Fibroblast of skin of back (primary cell): ENCODE measurements around the gene REXO2.

Experiments
- DNase-seq: peaks from one replicate; pipeline ENCODE4 v3.0.0-alpha.2; 2013

The REXO2 gene

DNA sequence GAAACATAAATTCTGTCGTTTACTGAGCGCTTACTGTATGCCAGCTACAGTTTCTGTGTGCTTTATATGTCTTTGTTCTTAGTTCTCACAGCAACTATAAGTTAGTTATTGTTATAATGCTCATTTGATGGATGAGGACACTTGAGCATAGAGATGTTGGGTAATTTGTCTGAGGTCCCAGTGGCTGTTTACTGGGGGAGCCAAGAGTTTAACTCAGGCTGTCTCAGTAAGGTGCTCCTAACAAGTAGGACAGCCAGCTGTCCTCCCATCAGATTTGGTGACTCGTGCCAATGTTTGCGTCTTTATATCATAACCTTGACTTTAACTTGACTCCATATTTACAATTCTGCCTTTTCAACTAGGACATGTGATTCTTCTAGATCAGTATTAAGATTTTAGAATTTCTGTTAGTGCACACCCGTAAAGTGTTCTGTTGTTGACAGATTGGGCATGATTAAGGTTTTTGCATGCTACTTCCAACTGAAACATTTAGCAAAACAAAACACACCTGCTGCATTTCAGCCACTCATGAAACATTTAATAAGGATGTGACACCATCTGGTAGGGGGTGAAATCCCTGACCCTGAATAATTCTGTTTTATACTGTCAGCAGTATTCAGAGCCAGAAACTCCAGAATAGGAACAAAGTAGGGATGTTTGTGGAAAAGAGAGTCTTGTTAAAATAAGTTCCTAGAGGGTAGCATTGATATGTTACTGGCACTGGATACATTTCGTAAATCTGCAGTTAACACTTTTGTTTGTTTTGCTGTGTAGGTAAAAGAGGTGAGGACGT lies 1.9 kb downstream of the REXO2 start:
- DNase-seq, result no peak

DNA sequence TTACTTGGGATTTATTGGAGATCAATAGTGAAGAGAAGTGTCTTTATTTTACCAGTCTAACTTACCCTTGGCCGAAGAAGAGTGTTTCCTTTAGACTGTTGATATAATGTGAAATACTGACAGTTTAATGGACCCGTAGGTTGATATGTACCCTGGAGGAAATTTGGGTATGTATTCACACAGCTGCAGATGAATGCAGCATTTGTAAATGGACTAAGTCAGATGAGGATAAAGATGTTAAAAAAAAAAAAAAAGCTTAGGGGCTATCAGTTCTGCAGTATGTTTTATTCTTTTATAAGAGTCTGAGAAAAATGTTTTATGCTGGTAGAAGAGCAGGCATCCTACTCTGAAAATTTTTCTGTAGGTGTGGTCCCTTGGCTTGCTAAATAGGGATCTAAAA lies 2.7 kb downstream of the REXO2 start:
- no peak for DNase-seq

DNA sequence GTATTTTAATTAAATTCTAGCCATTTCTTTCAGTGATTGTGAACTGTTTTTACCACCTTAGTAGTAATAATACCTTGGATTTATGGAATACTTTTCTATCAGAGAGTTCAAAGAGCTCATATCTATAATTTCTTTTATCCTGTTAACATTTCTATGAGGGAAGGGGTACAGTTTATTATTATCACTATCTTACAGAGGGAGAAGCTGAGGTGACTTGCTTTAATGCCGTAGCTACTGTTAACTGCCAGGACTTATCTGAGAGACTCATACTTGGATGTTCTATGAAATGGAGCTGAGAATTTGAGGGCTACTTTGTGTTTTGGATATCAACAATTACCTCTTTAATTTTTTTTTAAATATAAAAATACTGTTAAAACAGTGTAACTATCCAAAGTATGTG lies 3.3 kb downstream of the REXO2 start:
- no peak for DNase-seq

DNA sequence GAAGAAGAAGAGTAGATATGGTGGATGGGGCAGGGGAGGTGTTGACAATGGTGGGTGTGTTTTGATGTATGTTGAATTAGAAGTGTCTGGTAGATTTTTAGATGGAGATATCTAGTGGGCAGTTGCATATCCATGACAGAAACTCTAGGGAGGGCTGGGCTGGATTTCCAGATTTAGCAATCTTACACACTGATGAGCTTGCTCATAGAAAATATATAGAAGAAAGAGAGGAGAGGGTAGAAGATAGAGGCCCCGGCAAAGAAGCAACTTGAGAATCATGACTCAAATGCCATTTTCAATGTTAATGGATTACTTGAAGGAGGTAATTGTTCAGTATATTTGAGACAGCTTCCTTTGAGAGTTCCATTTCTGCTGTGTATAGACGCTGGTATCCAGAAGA lies 8.2 kb downstream of the REXO2 start:
- DNase-seq, result peak; percentile 7

DNA sequence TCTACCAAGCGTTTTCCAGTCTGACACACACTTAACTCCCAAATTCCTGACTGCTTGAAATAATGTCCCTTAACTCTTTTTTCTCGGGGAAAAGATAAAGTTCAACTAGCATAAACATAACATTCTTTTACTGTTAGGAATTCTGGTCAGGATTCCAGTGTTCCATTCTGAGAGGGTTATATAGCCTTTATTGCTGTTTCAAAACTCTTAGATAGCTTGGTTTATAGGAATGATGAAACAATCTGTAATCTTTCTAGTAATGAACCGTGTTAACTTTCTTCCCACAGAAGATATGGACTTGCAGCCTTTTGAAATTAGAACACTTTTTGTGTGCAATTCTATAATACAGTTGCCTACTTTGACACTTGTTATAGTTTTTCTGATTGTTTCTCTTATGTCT lies 8.6 kb downstream of the REXO2 start:
- peak; percentile 82 for DNase-seq

DNA sequence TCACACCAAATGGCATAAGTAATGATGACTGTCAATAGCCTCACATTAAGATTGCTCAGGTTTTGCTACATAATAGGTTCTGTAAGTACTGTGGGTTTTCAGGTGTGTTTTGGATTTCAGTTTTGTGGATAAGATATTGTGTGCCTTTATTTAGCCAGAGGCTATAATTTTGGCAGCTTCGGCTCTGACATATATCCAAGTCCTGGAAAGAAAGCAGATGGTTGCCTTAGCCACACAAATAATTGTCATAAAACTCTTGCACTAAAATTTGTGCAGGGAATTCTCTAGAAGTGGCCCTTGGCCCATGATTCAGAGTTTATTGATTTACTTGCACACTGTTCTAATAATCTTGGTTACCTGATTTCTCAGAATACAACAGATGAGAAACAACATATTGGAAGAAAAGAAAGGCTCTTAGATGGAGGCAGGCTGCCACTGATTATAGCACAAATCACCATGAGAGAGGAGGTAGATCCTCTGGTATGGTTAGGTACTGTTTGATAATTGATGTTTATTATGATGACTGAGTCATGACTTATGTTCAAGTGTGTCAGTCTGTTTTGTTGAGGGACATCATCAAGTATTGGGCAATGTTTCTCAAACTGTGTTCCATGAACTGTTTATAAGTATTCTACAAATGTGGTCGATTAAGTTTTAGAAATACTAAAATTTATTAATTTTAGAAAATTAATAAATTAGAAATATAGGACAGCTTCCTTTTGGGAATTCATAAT lies 9.6 kb downstream of the REXO2 start:
- no peak for DNase-seq

DNA sequence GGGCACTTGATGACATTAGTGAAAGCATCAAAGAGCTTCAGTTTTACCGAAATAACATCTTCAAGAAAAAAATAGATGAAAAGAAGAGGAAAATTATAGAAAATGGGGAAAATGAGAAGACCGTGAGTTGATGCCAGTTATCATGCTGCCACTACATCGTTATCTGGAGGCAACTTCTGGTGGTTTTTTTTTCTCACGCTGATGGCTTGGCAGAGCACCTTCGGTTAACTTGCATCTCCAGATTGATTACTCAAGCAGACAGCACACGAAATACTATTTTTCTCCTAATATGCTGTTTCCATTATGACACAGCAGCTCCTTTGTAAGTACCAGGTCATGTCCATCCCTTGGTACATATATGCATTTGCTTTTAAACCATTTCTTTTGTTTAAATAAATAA lies 10.6 kb downstream of the REXO2 start:
- DNase-seq, result no peak

DNA sequence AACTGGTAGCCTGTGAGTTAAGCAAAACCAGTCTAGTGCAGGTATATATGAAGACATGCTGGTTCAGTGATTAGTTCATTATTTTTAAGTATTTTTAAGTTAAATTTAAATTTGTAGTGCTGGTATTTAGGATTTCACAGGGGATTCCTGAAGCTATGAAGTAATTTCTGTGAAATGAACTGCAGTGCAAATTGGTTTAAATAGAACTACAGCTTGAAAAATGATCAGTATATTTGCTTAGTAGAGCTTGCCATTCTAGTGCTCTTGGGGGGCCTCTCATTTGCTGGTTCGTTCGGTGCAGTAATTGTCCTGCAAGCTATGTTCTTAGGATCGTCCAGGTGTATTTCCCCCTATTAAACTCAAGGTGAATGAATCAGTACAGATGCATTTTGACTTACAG lies 13.1 kb downstream of the REXO2 start:
- no peak for DNase-seq

DNA sequence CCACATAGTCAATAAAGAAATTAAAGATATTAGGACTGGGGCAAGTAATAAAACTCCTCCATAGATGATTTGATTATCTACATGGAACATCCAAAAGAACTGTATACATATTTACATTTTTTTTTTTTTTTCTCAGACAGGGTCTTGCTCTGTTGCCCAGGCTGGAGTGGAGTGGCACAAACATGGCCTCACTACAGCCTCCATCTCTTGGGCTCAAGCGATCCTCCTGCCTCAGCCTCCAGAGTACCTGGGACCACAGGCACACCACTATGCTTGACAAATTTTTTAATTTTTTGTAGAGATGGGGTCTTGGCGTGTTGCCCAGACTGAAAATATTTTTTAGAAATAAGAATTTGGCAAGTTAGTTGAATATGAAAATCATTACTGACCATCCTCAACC lies 24.7 kb downstream of the REXO2 start:
- DNase-seq, result no peak

DNA sequence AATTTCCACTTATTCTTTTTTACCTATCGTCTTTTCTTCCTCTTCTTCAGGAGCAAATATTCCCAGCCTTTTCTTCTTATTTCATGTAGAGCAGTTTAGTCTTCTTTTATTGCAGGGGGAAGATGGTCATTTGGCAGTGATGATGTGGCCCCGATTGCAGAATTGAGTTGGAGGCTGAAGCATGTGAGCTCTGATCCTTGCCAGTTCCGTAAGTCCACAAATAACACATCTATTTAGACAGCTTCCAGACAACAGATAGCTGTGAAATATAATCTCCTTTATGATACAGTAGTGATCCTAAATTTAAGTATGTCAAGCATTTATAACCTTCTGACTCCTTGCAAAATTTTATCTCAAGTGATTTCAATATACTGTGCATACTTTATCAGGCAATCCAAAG lies 27.5 kb downstream of the REXO2 start:
- DNase-seq, result no peak

DNA sequence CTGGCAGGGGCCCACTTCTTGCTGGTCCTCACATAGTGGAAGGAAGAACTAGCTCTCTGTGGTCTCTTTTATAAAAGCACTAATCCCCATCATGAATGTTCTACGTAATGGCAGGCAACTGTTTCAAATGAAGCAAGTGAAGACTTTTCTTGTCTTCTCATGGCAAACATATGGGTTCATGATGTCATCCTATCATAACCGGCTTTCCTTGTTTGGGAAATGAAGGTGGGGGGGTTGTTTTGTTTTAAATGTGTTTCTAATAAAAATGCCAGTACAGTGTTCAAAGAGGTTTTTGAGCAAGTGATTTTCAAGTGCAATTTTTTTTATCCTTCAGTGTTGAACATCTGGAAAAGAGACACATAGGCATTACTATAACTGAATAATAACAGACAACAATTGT lies 33.4 kb downstream of the REXO2 start:
- DNase-seq, result no peak

DNA sequence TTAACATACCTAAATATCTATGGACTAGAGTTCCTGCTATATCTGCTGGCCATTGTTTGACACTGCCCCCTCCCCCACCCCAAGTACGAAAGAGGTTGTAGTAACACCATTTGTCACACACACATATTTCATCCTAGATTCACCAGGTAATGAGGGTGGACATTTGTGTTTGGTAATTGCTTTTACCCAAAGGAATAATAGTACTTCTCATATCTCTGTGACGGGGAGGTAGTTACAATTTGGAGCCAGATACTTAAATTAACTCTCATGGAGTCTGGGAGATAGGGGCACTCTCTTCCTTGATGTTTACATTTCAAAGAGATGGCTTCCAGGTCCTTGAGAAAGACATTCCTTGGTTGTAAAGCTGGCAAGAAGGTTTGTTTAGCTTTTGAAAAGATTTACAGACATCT lies 38.7 kb downstream of the REXO2 start:
- DNase-seq, result no peak

DNA sequence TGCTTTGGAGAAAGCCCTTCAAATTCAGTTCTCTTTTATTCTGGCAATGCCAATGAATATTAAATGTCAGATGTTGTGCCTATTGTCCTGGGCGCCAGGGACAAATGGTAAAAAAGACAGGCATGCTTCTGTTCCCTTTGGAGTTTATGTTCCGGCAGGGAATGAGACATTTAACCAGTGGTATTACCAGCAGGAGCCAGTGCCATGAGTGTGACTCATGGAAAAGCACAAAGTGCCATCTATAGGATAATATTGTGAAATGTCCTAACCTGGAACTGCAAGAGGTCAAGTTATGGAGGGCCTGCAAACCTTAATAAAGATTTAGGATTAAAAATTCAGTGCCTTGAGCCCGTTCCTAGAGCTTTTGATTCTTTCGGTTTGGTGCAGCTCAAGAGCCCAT lies 39.5 kb downstream of the REXO2 start:
- peak; percentile 32 for DNase-seq

DNA sequence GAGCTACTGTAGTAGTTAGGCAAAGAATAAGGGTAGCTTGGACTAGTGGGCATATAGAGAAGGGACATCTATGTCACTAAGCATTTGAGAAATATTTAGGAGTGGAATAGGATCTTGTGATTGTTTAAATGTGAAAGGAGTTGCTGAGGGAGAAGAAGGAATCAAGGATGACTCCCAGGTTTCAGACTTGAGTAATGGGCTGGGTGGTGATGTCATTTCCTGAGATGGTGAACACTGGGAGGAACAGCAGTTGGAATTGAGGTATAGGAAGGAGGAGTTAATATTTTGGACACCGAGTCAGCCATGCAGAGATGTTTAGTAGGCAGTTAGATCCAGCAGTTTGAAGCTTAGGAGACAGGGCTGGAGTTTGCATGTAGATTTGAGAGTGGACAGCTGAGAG lies 40.1 kb downstream of the REXO2 start:
- DNase-seq, result peak; percentile 31

DNA sequence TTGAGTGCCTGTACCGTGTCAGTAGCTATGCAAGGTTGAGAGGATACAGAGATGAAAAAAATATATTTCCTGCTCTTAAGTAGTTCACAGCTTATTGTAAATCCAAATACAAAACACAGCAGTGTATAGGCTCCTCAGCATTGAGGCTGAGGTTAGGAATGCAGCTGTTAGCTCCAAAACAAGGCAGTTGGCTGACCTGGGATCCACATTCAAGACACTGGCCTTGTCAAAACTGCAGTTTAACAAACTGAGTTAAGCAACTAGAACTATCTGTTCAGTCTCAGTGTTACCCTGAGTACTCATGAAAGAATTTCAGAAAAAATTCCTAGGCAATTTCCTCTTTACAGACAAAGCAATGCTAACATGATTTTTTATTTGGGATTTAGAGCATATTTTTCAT lies 42.8 kb downstream of the REXO2 start:
- DNase-seq, result no peak

DNA sequence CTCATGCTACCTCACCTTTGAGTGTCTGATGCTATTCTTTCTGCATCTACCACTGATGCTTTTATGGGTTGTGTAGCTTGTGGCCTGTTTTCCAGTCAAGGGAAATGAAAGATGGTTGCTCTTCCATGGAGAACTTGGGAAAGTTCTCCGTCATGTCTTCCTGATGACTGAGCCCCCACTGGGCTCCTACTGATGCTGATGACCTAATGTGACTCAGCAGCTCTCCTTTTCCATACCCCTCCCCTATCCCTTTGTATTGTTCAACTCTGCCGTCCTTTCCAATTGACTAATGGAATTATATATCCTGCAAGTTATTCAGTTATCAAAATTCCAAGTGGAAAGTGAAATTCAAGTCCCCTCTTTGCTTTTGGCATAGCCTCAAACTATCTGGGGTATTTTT lies 44.7 kb downstream of the REXO2 start:
- no peak for DNase-seq

DNA sequence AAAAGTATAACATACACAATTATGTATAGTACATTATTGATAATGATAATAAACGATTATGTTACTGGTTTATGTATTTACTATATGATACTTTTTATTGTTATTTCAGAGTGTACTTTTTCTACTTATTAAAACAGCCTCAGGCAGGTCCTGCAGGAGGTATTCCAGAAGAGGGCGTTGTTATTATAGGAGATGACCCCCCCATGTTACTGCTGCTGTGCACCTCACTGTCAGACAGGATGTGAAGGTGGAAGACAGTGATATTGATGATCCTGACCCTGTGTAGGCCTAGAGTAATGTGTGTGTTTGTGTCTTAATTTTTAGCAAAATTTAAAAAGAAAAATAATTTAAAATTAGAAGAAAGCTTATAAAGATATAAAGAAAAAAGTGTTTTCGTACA lies 57.6 kb downstream of the REXO2 start:
- no peak for DNase-seq

DNA sequence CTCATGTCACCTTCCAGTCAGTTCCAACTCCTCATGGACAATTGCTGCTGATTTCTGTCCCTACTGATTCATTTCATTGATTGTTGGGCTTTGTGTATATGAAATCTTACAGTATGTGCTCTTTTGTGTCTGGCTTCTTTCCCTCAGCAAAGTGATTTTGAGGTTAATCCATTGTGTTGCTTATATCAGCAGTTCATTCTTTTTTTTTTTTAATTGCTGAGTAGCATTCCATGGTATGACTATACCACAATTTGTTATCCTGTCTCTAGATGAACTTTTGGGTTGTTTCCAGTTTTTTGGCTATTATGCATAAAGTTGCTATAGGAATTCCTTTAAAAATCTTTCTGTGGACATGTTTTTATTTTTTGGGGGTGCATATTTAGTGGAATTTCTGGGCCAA lies 60.5 kb downstream of the REXO2 start:
- DNase-seq, result peak; percentile 14
